GM18907 (cell line): ENCODE results near the gene IL23R.

Experiments used
- ATAC-seq: cut with Tn5 transposase; IDR thresholded peaks from one replicate; pipeline ENCODE4 v1.9.1; 2021; ENCODE audit warnings: mild to moderate bottlenecking, moderate library complexity; ENCODE audit not compliant: unreplicated experiment

The IL23R gene

GRCh38 chr1:67294836-67295617 lies 128.8 kb downstream of the IL23R start:
- no peak for ATAC-seq

GRCh38 chr1:67298762-67299161 lies 132.5 kb downstream of the IL23R start:
- no peak for ATAC-seq

- ATAC-seq = no peak
Measured at GRCh38 chr1:67299296-67299695, 133.0 kb downstream of the IL23R start.

GRCh38 chr1:67300561-67300960 lies 134.3 kb downstream of the IL23R start:
- no peak for ATAC-seq

GRCh38 chr1:67304023-67304422 lies 137.8 kb downstream of the IL23R start:
- ATAC-seq = no peak

- no peak for ATAC-seq
Measured at GRCh38 chr1:67306547-67306946, 140.3 kb downstream of the IL23R start.

- ATAC-seq = peak; percentile 52
Measured at GRCh38 chr1:67307251-67308060, 141.2 kb downstream of the IL23R start, which contains the start of gene IL12RB2. TSS of gene IL12RB2 (plus strand) at chr1:67307873. CDS start at chr1:67320369, 12,496 bp downstream.

DNA sequence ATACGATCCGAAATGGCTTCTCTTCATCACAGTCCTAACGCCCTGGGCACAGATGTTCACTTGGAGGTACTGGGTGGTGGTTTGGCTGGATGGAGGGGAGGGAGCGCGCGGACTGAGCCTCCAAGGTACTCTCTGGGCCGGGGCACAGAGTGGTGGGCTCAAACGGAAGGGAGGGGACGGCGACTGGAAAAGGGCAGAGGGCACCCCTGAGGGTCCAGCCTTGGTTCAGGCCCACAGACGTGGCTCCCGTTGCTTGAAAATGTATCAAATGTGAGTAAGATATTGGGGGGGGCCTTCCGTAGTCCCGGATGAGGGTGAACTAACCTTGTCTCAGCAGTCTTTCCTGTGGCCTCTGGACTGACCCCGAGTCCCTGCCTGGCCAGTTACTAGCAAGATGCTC lies 141.9 kb downstream of the IL23R start:
- ATAC-seq = peak; percentile 25
